Measurements from ENCODE around the gene STEAP1B.
"Not testable (repeated sequence)": the region's sequence is repeated elsewhere in the genome, so short reads cannot be mapped to it uniquely, and the experiment has no call there.

GRCh38 chr7:22504519-22504918, 4.5 kb upstream of the STEAP1B start:
- TF ChIP-seq CTCF (IDR thresholded peaks at IDR 0.05; ENCODE audit: low read depth, low read length); EZH2phosphoT487 (IDR thresholded peaks at IDR 0.05; ENCODE audit: low read depth): not testable (repeated sequence)
